Measurements from ENCODE around the gene EXOC2. TPM values are rescaled to one million over a fixed set of nuclear protein-coding genes. Genes with fewer than 3 reads are reported as not detected.

EXOC2 gene
- total and polyA plus RNA-seq, 10 of the 15 experiments (the other 5 are each of a cell fraction or from before 2014, with no cell fraction given) = 8.7 to 32.8 (median 20.7) TPM

DNA sequence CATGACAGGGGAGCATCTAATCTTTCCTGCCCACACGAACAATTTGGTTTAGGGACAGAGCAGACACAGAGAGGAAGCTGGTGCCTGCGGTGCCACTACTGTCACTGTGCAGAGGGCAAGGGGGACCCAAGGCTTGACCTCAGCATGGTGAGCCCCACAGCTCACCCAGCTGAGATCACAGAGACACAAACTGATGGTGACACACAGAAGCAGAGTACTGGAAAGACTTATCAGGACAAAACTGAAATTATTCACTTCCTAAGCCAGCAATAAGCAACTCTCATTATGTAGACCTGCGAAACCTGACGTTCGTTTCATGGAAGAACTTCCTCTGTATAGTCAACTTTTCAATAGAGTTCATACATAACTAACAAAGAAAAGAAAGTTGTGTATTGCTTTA lies 122.1 kb downstream of the EXOC2 start:
- H3K4me2 ChIP-seq (ENCODE audit: control insufficient read depth, insufficient read depth) = no peak overlapping the region
- 83% methylated on average over 5 of the region's 5 CpGs for WGBS (ENCODE audit: insufficient coverage, insufficient replicate concordance, low lambda C conversion rate, missing lambda C conversion rate)
- RAD21 ChIA-PET (ENCODE audit: unreplicated experiment) = no interaction called here
- H3K9me3 ChIP-seq (replicated peaks; ENCODE audit: control insufficient read depth, insufficient read depth, low read length) = peaks cover 9% of the 10 kb centered on the region; the same call in 2 of the 3 replicates
- H3K27ac ChIP-seq (ENCODE audit: control insufficient read depth, insufficient read depth) = no peak overlapping the region
- SMC1A ChIA-PET (ENCODE audit: uncharacterized antibody, unreplicated experiment) = no interaction called here
- ATAC-seq (no peak), FAIRE-seq (peak; percentile 7), DNase-seq (ENCODE audit: low read depth, low spot score) (no peak)
- in situ Hi-C loops (cut with MboI) (no loop called here), intact Hi-C loops (cut with micrococcal nuclease; ENCODE audit: unreplicated experiment) (no loop called here)
- H3K4me3 ChIP-seq = no peak overlapping the region
- CTCF ChIA-PET = interaction anchor here (1.0 kb wide), 2 partner anchors 13 to 22 kb away, joined by 3 read pairs; no protein-coding TSS in a partner anchor
- H2AFZ ChIP-seq (ENCODE audit: control insufficient read depth, low read depth, low read length) = no peak overlapping the region
- no peaks in the 10 kb centered on the region for H3K4me1 ChIP-seq (ENCODE audit: control insufficient read depth, insufficient read depth, low read length)
- H3K79me2 ChIP-seq (ENCODE audit: control insufficient read depth, insufficient read depth, low read length) = no peaks in the 10 kb centered on the region
- H3K36me3 ChIP-seq (ENCODE audit: control insufficient read depth in 2 of 2, insufficient read depth in 2 of 2, low read length in 1 of 2) = peaks cover 2 to 4% of the 10 kb centered on the region in 2 experiments
- H4K20me1 ChIP-seq (ENCODE audit: control insufficient read depth, insufficient read depth) = no peaks in the 10 kb centered on the region
- BruUV-seq (replicated peaks) = no TSS peak
- H3K27me3 ChIP-seq (replicated peaks in 1 of 2; ENCODE audit: control insufficient read depth in 2 of 2, insufficient read depth in 2 of 2, low read length in 1 of 2) = no peaks in the 10 kb centered on the region
- POLR2A ChIA-PET = no interaction called here
- H3K9ac ChIP-seq (ENCODE audit: control insufficient read depth, insufficient read depth, low read length) = no peak overlapping the region
- TF ChIP-seq SREBF1 (IDR thresholded peaks at IDR 0.05; ENCODE audit: low read length) (no peak), EZH2 (IDR thresholded peaks at IDR 0.05; ENCODE audit: borderline replicate concordance, control insufficient read depth, low read depth, low read length) (no peak), NFIC (IDR thresholded peaks at IDR 0.05; ENCODE audit: low read depth, low read length) (no peak), ZBED1 (IDR thresholded peaks at IDR 0.05; ENCODE audit: borderline replicate concordance) (no peak), ZNF274 (IDR thresholded peaks at IDR 0.05; ENCODE audit: insufficient read depth, insufficient read length) (no peak), BMI1 (IDR thresholded peaks at IDR 0.05; ENCODE audit: borderline replicate concordance) (no peak), MTA2 (IDR thresholded peaks at IDR 0.05; ENCODE audit: low read depth) (no peak), BCL11A (IDR thresholded peaks at IDR 0.05; ENCODE audit: low read depth, low read length) (no peak), SIN3A (IDR thresholded peaks at IDR 0.05; ENCODE audit: low read depth, low read length) (no peak), POU2F2 (IDR thresholded peaks at IDR 0.05; ENCODE audit: borderline replicate concordance, low read depth, low read length) (no peak), ASH2L (IDR thresholded peaks at IDR 0.05; ENCODE audit: borderline replicate concordance, low read depth) (no peak), FOXM1 (IDR thresholded peaks at IDR 0.05; ENCODE audit: low read depth, low read length) (no peak), YBX1 (IDR thresholded peaks at IDR 0.05) (no peak), CHD2 (IDR thresholded peaks at IDR 0.05; ENCODE audit: borderline replicate concordance, low read depth, low read length) (no peak), JUND (IDR thresholded peaks at IDR 0.05; ENCODE audit: low read depth, low read length) (no peak)
- TF ChIP-seq, protein P1, sequence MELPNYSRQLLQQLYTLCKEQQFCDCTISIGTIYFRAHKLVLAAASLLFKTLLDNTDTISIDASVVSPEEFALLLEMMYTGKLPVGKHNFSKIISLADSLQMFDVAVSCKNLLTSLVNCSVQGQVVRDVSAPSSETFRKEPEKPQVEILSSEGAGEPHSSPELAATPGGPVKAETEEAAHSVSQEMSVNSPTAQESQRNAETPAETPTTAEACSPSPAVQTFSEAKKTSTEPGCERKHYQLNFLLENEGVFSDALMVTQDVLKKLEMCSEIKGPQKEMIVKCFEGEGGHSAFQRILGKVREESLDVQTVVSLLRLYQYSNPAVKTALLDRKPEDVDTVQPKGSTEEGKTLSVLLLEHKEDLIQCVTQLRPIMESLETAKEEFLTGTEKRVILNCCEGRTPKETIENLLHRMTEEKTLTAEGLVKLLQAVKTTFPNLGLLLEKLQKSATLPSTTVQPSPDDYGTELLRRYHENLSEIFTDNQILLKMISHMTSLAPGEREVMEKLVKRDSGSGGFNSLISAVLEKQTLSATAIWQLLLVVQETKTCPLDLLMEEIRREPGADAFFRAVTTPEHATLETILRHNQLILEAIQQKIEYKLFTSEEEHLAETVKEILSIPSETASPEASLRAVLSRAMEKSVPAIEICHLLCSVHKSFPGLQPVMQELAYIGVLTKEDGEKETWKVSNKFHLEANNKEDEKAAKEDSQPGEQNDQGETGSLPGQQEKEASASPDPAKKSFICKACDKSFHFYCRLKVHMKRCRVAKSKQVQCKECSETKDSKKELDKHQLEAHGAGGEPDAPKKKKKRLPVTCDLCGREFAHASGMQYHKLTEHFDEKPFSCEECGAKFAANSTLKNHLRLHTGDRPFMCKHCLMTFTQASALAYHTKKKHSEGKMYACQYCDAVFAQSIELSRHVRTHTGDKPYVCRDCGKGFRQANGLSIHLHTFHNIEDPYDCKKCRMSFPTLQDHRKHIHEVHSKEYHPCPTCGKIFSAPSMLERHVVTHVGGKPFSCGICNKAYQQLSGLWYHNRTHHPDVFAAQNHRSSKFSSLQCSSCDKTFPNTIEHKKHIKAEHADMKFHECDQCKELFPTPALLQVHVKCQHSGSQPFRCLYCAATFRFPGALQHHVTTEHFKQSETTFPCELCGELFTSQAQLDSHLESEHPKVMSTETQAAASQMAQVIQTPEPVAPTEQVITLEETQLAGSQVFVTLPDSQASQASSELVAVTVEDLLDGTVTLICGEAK (IDR thresholded peaks at IDR 0.05; ENCODE audit: borderline replicate concordance) = no peak
- TF ChIP-seq, protein P2, sequence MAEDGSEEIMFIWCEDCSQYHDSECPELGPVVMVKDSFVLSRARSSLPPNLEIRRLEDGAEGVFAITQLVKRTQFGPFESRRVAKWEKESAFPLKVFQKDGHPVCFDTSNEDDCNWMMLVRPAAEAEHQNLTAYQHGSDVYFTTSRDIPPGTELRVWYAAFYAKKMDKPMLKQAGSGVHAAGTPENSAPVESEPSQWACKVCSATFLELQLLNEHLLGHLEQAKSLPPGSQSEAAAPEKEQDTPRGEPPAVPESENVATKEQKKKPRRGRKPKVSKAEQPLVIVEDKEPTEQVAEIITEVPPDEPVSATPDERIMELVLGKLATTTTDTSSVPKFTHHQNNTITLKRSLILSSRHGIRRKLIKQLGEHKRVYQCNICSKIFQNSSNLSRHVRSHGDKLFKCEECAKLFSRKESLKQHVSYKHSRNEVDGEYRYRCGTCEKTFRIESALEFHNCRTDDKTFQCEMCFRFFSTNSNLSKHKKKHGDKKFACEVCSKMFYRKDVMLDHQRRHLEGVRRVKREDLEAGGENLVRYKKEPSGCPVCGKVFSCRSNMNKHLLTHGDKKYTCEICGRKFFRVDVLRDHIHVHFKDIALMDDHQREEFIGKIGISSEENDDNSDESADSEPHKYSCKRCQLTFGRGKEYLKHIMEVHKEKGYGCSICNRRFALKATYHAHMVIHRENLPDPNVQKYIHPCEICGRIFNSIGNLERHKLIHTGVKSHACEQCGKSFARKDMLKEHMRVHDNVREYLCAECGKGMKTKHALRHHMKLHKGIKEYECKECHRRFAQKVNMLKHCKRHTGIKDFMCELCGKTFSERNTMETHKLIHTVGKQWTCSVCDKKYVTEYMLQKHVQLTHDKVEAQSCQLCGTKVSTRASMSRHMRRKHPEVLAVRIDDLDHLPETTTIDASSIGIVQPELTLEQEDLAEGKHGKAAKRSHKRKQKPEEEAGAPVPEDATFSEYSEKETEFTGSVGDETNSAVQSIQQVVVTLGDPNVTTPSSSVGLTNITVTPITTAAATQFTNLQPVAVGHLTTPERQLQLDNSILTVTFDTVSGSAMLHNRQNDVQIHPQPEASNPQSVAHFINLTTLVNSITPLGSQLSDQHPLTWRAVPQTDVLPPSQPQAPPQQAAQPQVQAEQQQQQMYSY (CRISPR knock-in tag; IDR thresholded peaks at IDR 0.05) = no peak
